Hepatocyte (in vitro differentiated cells): ENCODE results near the gene TBCEL. TPM values are rescaled to one million over a fixed set of nuclear protein-coding genes. Genes with fewer than 3 reads are reported as not detected.

Experiments used
- DNase-seq: peaks from one replicate; pipeline ENCODE4 v3.0.0-alpha.2; 2016; ENCODE audit warnings: low spot score
- H2AFZ ChIP-seq: fragments of 200-600 bp; sonication (generic); 2 replicates; pipeline ENCODE4 v1.6.0; 2016; ENCODE audit warnings: antibody characterized with exemption, mild to moderate bottlenecking
- H3K27ac ChIP-seq: fragments of 200-600 bp; sonication (generic); 2 replicates; pipeline ENCODE4 v1.5.1; 2016; ENCODE audit warnings: mild to moderate bottlenecking
- H3K27me3 ChIP-seq: fragments of 200-600 bp; sonication (generic); 2 replicates; pipeline ENCODE4 v1.6.1; 2016
- H3K36me3 ChIP-seq: fragments of 200-600 bp; sonication (generic); replicated peaks from 2 replicates; pipeline ENCODE4 v1.5.1; 2016; ENCODE audit warnings: low read depth; ENCODE audit not compliant: insufficient read depth
- H3K4me1 ChIP-seq: fragments of 200-600 bp; sonication (generic); 2 replicates; pipeline ENCODE4 v1.5.1; 2016; ENCODE audit warnings: mild to moderate bottlenecking, moderate library complexity; ENCODE audit not compliant: insufficient read depth
- H3K4me2 ChIP-seq: fragments of 200-600 bp; sonication (generic); 2 replicates; pipeline ENCODE4 v1.6.0; 2016
- H3K4me3 ChIP-seq: fragments of 200-600 bp; sonication (generic); 2 replicates; pipeline ENCODE4 v1.5.1; 2016; ENCODE audit warnings: mild to moderate bottlenecking
- H3K79me2 ChIP-seq: fragments of 200-600 bp; sonication (generic); 2 replicates; pipeline ENCODE4 v1.6.0; 2017; ENCODE audit warnings: mild to moderate bottlenecking
- H3K9me2 ChIP-seq: fragments of 200-600 bp; sonication (generic); replicated peaks from 2 replicates; pipeline ENCODE4 v1.6.0; 2017; ENCODE audit warnings: mild to moderate bottlenecking; ENCODE audit not compliant: insufficient read depth
- H3K9me3 ChIP-seq: fragments of 200-600 bp; sonication (generic); 2 replicates; pipeline ENCODE4 v1.5.1; 2016; ENCODE audit warnings: low read depth, mild to moderate bottlenecking
- H4K20me1 ChIP-seq: fragments of 200-600 bp; sonication (generic); 2 replicates; pipeline ENCODE4 v1.6.0; 2016; ENCODE audit warnings: mild to moderate bottlenecking; ENCODE audit not compliant: insufficient read depth, poor library complexity, severe bottlenecking
- EZH2 ChIP-seq: fragments of 200-600 bp; sonication (generic); IDR thresholded peaks from 2 replicates; pipeline ENCODE4 v1.6.1; 2016; ENCODE audit warnings: antibody characterized with exemption, mild to moderate bottlenecking, borderline replicate concordance
- EZH2phosphoT487 ChIP-seq: fragments of 200-600 bp; sonication (generic); IDR thresholded peaks from one replicate; pipeline ENCODE4 v1.6.1; 2018; ENCODE audit warnings: antibody characterized with exemption, mild to moderate bottlenecking, low read depth, moderate library complexity; ENCODE audit not compliant: unreplicated experiment, severe bottlenecking
- WGBS: methylation state at CpG from one replicate; pipeline ENCODE4 v1.1.6; 2016; ENCODE audit warnings: low lambda C conversion rate; ENCODE audit errors: missing lambda C conversion rate; 5-methylcytosine and 5-hydroxymethylcytosine counted together
- polyA plus RNA-seq: library from polyadenylated mRNA; unstranded; fragments of >200 nt; fragmentation: Nextera tagmentation; extraction: Ambion mirVana; gene quantifications from 2 replicates; pipeline ENCODE4 v1.2.1, GENCODE V29; 2016
- total RNA-seq: library from RNA; depleted of rRNA; stranded (reverse); fragments of >200 nt; gene quantifications from 2 replicates; pipeline ENCODE4 v1.2.3, GENCODE V29; 2014
- TF ChIP-seq, protein P1 (sequence below): fragments of 200-600 bp; sonication (generic); IDR thresholded peaks from 2 replicates; pipeline ENCODE4 v1.5.1; 2016; ENCODE audit warnings: antibody characterized with exemption, mild to moderate bottlenecking; ENCODE audit not compliant: poor library complexity

TBCEL gene
- total and polyA plus RNA-seq, 2 experiments from 2014 or later: 7.2 to 19.3 TPM

- 87% methylated on average over 10 of the region's 10 CpGs for WGBS
- Histone ChIP-seq H3K27me3 (peaks cover 11% of the 10 kb centered on the region), H3K27ac (no peak overlapping the region), H3K4me3 (no peak overlapping the region), H3K9me2 (no peaks in the 10 kb centered on the region), H3K4me2 (no peak overlapping the region), H2AFZ (no peak overlapping the region), H3K79me2 (no peaks in the 10 kb centered on the region), H3K36me3 (no peaks in the 10 kb centered on the region), H3K9me3 (no peaks in the 10 kb centered on the region), H3K4me1 (no peaks in the 10 kb centered on the region), H4K20me1 (no peaks in the 10 kb centered on the region)
- no peak for DNase-seq
- TF ChIP-seq, protein P1, sequence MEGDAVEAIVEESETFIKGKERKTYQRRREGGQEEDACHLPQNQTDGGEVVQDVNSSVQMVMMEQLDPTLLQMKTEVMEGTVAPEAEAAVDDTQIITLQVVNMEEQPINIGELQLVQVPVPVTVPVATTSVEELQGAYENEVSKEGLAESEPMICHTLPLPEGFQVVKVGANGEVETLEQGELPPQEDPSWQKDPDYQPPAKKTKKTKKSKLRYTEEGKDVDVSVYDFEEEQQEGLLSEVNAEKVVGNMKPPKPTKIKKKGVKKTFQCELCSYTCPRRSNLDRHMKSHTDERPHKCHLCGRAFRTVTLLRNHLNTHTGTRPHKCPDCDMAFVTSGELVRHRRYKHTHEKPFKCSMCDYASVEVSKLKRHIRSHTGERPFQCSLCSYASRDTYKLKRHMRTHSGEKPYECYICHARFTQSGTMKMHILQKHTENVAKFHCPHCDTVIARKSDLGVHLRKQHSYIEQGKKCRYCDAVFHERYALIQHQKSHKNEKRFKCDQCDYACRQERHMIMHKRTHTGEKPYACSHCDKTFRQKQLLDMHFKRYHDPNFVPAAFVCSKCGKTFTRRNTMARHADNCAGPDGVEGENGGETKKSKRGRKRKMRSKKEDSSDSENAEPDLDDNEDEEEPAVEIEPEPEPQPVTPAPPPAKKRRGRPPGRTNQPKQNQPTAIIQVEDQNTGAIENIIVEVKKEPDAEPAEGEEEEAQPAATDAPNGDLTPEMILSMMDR: no peak
- TF ChIP-seq EZH2phosphoT487 (no peak), EZH2 (no peak)
Measured at GRCh38 chr11:120977266-120978137, 46.4 kb upstream of the TBCEL start.

DNA sequence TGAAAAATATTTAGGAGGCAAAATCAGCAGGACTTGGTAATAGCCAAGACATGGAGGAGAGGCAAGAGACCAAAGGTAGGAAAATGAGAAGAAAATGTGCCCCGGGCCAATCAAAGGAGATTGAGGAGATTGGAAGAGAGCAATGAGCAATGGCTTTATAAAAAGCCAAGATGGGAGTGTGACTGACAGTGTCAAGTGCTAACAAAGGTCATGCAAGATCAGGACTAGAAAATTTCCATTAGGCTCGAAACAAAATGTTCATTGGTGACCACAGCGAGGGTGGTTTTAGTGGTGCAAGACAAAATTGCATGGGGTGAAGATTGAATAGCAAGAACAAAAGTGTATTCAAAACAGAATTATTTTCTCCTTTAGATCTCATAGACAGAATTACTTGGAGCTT is 45.2 kb upstream of the TBCEL start:
- no peak for DNase-seq
- Histone ChIP-seq H2AFZ (no peak overlapping the region), H3K27me3 (peaks cover 17% of the 10 kb centered on the region), H3K4me2 (no peak overlapping the region), H4K20me1 (no peaks in the 10 kb centered on the region), H3K79me2 (no peaks in the 10 kb centered on the region), H3K36me3 (no peaks in the 10 kb centered on the region), H3K4me3 (no peak overlapping the region), H3K4me1 (no peaks in the 10 kb centered on the region), H3K9me2 (no peaks in the 10 kb centered on the region), H3K9me3 (no peaks in the 10 kb centered on the region), H3K27ac (no peak overlapping the region)
- 78% methylated on average over 3 of the region's 3 CpGs for WGBS
- TF ChIP-seq EZH2 (no peak), EZH2phosphoT487 (no peak)
- TF ChIP-seq, protein P1: no peak

- TF ChIP-seq EZH2: no peak
- TF ChIP-seq, protein P1: peak; percentile 26
- H2AFZ ChIP-seq: peak overlapping the region; percentile 61
- peak overlapping the region; percentile 95 for H3K4me2 ChIP-seq
- H3K27me3 ChIP-seq: peaks cover 27% of the 10 kb centered on the region
- H3K4me1 ChIP-seq: peaks cover 3% of the 10 kb centered on the region
- H3K9me3 ChIP-seq: no peaks in the 10 kb centered on the region
- no peaks in the 10 kb centered on the region for H3K36me3 ChIP-seq
- H3K4me3 ChIP-seq: peak overlapping the region; percentile 41
- H3K9me2 ChIP-seq: no peaks in the 10 kb centered on the region
- no peaks in the 10 kb centered on the region for H3K79me2 ChIP-seq
- DNase-seq: peak; percentile 81
- WGBS: 4% methylated on average over 43 of the region's 72 CpGs
- no peaks in the 10 kb centered on the region for H4K20me1 ChIP-seq
- H3K27ac ChIP-seq: no peak overlapping the region
Measured at GRCh38 chr11:120985718-120986569, 38.0 kb upstream of the TBCEL start.
